Measurements from ENCODE around the gene GDF10.

GDF10 gene

GRCh38 chr10:47288236-47288635 is 11.8 kb upstream of the GDF10 start:
- H3K4me3 ChIP-seq, result no peak overlapping the region
- DNase-seq, result no peak

DNA sequence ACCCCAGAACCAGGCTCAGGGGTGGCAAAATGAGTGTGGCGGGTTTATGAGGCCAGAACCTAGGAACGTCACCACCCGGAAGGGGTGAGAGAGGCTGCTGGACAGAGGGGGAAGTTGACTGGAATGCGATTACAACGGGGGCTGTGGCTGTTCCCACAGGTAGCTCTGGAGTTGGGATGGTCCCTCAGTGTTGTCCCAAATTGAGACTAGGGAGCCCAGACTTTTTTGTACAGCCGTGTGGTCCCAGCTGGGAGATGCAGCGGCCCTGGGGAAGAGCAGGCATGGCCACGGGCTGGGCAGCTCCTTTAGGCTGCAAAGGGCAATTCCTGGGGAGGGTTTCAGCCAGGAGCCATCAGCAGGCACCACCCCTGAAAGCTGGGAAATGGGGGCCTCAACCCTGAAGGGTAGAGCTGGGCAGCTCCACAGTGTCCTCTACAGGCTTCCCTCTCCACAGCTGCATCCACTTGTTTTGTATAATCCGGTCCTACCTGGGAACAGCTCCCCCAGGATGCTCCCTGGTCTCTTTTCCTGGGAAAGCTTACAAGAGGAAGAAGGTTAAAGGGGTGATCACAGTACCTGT is 11.0 kb upstream of the GDF10 start:
- Histone ChIP-seq H3K4me1 (peaks cover 0 to 4% (median 0%) of the 10 kb centered on the region in 4 donors), H3K27ac (no peak overlapping the region), H3K9me3 (no peaks in the 10 kb centered on the region), H3K36me3 (no peaks in the 10 kb centered on the region), H3K27me3 (no peaks in the 10 kb centered on the region), H3K4me3 (no peak overlapping the region)
- TF ChIP-seq, protein P1, sequence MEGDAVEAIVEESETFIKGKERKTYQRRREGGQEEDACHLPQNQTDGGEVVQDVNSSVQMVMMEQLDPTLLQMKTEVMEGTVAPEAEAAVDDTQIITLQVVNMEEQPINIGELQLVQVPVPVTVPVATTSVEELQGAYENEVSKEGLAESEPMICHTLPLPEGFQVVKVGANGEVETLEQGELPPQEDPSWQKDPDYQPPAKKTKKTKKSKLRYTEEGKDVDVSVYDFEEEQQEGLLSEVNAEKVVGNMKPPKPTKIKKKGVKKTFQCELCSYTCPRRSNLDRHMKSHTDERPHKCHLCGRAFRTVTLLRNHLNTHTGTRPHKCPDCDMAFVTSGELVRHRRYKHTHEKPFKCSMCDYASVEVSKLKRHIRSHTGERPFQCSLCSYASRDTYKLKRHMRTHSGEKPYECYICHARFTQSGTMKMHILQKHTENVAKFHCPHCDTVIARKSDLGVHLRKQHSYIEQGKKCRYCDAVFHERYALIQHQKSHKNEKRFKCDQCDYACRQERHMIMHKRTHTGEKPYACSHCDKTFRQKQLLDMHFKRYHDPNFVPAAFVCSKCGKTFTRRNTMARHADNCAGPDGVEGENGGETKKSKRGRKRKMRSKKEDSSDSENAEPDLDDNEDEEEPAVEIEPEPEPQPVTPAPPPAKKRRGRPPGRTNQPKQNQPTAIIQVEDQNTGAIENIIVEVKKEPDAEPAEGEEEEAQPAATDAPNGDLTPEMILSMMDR (IDR thresholded peaks at IDR 0.05), result no peak
- intact Hi-C loops (cut with DNase I; ENCODE audit: low total_unique reads), result no loop called here
- DNase-seq, result peak in 1 of 2 donors; percentile 46

More at GRCh38 chr10:47288236-47288635, 11.8 kb upstream of the GDF10 start:
- peaks cover 0 to 4% (median 0%) of the 10 kb centered on the region in 4 donors for H3K4me1 ChIP-seq
- no peaks in the 10 kb centered on the region for H3K27me3 ChIP-seq
- no peaks in the 10 kb centered on the region for H3K36me3 ChIP-seq
- TF ChIP-seq, protein P1 (IDR thresholded peaks at IDR 0.05), result no peak
- intact Hi-C loops (cut with DNase I; ENCODE audit: low total_unique reads), result no loop called here
- no peaks in the 10 kb centered on the region for H3K9me3 ChIP-seq
- H3K27ac ChIP-seq, result no peak overlapping the region

DNA sequence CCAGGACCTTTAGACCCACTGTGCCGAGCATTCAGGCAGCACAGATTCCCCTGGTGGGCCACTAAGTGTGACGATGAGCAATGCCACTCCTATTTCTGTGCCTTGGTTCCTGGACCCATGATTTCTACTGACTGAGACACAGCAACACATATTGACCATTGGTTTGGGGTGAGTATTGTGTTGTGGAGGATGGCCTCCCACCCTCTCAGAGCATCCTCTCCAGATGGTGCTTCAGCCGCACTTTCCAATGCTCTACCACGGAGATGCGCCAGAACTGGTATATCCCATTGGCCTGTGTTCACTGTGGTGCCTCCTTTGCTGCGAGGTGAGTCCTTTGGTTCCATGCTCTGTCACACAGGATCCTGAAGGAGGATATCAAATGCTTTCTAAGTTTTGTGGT is 10.1 kb upstream of the GDF10 start:
- TF ChIP-seq, protein P1 (IDR thresholded peaks at IDR 0.05), result no peak
- intact Hi-C loops (cut with DNase I; ENCODE audit: low total_unique reads), result no loop called here
- Histone ChIP-seq H3K4me3 (no peak overlapping the region), H3K9me3 (no peaks in the 10 kb centered on the region), H3K27me3 (peaks cover 0 to 4% of the 10 kb centered on the region in 2 donors), H3K4me1 (peaks cover 0 to 4% (median 0%) of the 10 kb centered on the region in 4 donors), H3K36me3 (no peaks in the 10 kb centered on the region), H3K27ac (no peak overlapping the region)
- no peak for DNase-seq

DNA sequence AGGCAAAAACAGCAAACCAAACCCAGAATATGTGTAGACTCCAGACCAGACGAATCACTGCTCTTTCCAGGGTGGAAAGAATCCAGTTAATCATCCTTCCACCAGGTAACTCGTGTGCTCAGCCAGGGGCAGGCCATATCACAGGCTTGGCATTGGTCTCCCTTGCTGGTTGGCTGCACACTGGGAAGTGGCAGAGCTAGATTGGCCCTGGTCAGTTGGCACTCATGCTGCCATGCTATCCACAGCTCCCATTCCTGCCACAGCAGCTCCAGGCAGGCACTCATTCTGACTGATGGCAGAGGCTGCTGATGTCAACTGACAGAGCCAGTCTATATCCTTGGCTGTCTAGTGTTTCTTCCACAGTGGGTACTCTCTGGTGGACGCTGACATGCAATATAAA is 9.7 kb upstream of the GDF10 start:
- TF ChIP-seq, protein P1 (IDR thresholded peaks at IDR 0.05), result no peak
- Histone ChIP-seq H3K36me3 (no peaks in the 10 kb centered on the region), H3K27ac (no peak overlapping the region), H3K4me3 (no peak overlapping the region), H3K4me1 (peaks cover 0 to 4% (median 0%) of the 10 kb centered on the region in 4 donors), H3K27me3 (peaks cover 0 to 7% of the 10 kb centered on the region in 2 donors), H3K9me3 (no peaks in the 10 kb centered on the region)
- intact Hi-C loops (cut with DNase I; ENCODE audit: low total_unique reads), result no loop called here
- no peak for DNase-seq

GRCh38 chr10:47291682-47292081 is 8.3 kb upstream of the GDF10 start:
- H3K4me1 ChIP-seq, result peaks cover 0 to 4% (median 0%) of the 10 kb centered on the region in 4 donors
- no peak overlapping the region for H3K4me3 ChIP-seq
- no peaks in the 10 kb centered on the region for H3K36me3 ChIP-seq
- H3K27ac ChIP-seq, result no peak overlapping the region
- intact Hi-C loops (cut with DNase I; ENCODE audit: low total_unique reads), result no loop called here
- peaks cover 0 to 7% of the 10 kb centered on the region in 2 donors for H3K27me3 ChIP-seq
- peak in 1 of 2 donors; percentile 9 for DNase-seq
- H3K9me3 ChIP-seq, result no peaks in the 10 kb centered on the region
- TF ChIP-seq, protein P1 (IDR thresholded peaks at IDR 0.05), result no peak
